Tibial nerve (tissue), 4 donors: Measurements from ENCODE around the gene ZNF234.

Experiments
- EP300 ChIP-seq, 2 donors: sonication (generic); formaldehyde crosslinking; IDR thresholded peaks; one replicate each; pipeline ENCODE4 v1.6.1; 2017; ENCODE audit warnings: antibody characterized with exemption in 2 of 2, mild to moderate bottlenecking in 1 of 2
- TF ChIP-seq, protein P1 (sequence below), 5 experiments: fragments of 200-600 bp in 3 of 5; fragments of 450-650 bp in 2 of 5; sonication (generic) in 3 of 5; IDR thresholded peaks; one replicate each; pipeline ENCODE4 v1.5.1; 2016 to 2019; ENCODE audit warnings: antibody characterized with exemption in 5 of 5, mild to moderate bottlenecking in 3 of 5, moderate library complexity in 2 of 5

DNA sequence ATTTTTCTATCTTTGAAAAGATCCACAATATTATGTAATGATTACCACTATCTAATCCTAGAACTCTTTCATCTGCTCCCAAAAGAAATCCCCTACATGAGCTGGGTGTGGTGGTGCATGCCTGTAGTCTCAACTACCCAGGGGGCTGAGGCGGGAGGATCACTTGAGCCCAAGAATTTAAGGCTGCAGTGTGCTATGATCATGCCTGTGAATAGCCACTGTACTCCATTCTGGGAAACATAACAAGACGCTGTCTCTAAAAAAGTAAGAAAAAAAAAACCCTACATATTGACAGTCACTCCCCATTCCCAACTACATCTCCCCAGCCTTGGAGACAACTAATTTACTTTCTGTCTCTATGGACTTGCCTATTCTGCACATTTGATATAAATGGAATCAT lies 22.4 kb downstream of the ZNF234 start:
- TF ChIP-seq, protein P1, sequence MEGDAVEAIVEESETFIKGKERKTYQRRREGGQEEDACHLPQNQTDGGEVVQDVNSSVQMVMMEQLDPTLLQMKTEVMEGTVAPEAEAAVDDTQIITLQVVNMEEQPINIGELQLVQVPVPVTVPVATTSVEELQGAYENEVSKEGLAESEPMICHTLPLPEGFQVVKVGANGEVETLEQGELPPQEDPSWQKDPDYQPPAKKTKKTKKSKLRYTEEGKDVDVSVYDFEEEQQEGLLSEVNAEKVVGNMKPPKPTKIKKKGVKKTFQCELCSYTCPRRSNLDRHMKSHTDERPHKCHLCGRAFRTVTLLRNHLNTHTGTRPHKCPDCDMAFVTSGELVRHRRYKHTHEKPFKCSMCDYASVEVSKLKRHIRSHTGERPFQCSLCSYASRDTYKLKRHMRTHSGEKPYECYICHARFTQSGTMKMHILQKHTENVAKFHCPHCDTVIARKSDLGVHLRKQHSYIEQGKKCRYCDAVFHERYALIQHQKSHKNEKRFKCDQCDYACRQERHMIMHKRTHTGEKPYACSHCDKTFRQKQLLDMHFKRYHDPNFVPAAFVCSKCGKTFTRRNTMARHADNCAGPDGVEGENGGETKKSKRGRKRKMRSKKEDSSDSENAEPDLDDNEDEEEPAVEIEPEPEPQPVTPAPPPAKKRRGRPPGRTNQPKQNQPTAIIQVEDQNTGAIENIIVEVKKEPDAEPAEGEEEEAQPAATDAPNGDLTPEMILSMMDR (IDR thresholded peaks at IDR 0.05) = no peak
- TF ChIP-seq EP300 (IDR thresholded peaks at IDR 0.05) = no peak
